Mesenchymal stem cell (in vitro differentiated cells and primary cell): ENCODE data around the gene PREPL.

Experiments
- DNase-seq: peaks from one replicate; pipeline ENCODE4 v3.0.0-alpha.2; 2013
- H2AFZ ChIP-seq: one replicate; pipeline ENCODE4 v1.6.1; 2013; ENCODE audit warnings: low read depth, mild to moderate bottlenecking, control low read depth, inconsistent platforms, low read length, moderate library complexity
- H2AK5ac ChIP-seq: 2 replicates; pipeline ENCODE4 v1.6.1; 2013; ENCODE audit warnings: low read length, moderate library complexity, mild to moderate bottlenecking, inconsistent platforms; ENCODE audit not compliant: severe bottlenecking
- H2BK120ac ChIP-seq: one replicate; pipeline ENCODE4 v1.6.1; 2013; ENCODE audit warnings: low read depth, mild to moderate bottlenecking, inconsistent platforms, low read length, moderate library complexity
- H2BK12ac ChIP-seq, 2 experiments: one replicate each; pipeline ENCODE4 v1.6.1; 2013; ENCODE audit warnings: inconsistent platforms in 2 of 2, low read length in 2 of 2, mild to moderate bottlenecking in 2 of 2, moderate library complexity in 2 of 2, control low read depth in 1 of 2
- H2BK15ac ChIP-seq: one replicate; pipeline ENCODE4 v1.6.1; 2013; ENCODE audit warnings: mild to moderate bottlenecking, low read depth, inconsistent platforms; ENCODE audit not compliant: poor library complexity, severe bottlenecking
- H2BK5ac ChIP-seq: 2 replicates; pipeline ENCODE4 v1.6.1; 2013; ENCODE audit warnings: low read depth, mild to moderate bottlenecking, low read length, control low read depth, inconsistent platforms; ENCODE audit not compliant: poor library complexity, severe bottlenecking
- H3K14ac ChIP-seq, 2 experiments: one replicate each; pipeline ENCODE4 v1.6.1; 2013; ENCODE audit warnings: inconsistent platforms in 2 of 2, low read length in 2 of 2, control low read depth in 1 of 2, mild to moderate bottlenecking in 1 of 2, moderate library complexity in 1 of 2
- H3K18ac ChIP-seq, 2 experiments: one replicate each; pipeline ENCODE4 v1.6.1; 2013; ENCODE audit warnings: inconsistent platforms in 2 of 2, low read length in 2 of 2, control low read depth in 1 of 2, low read depth in 1 of 2, mild to moderate bottlenecking in 1 of 2
- H3K23ac ChIP-seq, 2 experiments: one replicate each; pipeline ENCODE4 v1.6.1; 2013; ENCODE audit warnings: inconsistent platforms in 2 of 2, low read length in 2 of 2, mild to moderate bottlenecking in 2 of 2, moderate library complexity in 2 of 2, control low read depth in 1 of 2
- H3K27ac ChIP-seq: 2 replicates; pipeline ENCODE4 v1.5.1; 2013; ENCODE audit warnings: mild to moderate bottlenecking, moderate library complexity, low read length, control low read depth, inconsistent platforms; ENCODE audit not compliant: poor library complexity, severe bottlenecking
- H3K27me3 ChIP-seq, 2 experiments: 2 replicates each; pipeline versions ENCODE4 v1.6.1 to v1.7.0; 2013; ENCODE audit warnings: low read length in 2 of 2, mild to moderate bottlenecking in 2 of 2, moderate library complexity in 2 of 2, control low read depth in 1 of 2, inconsistent platforms in 1 of 2; ENCODE audit not compliant: control insufficient read depth in 1 of 2, insufficient read depth in 1 of 2
- H3K36me3 ChIP-seq, 2 experiments: 2 replicates each; pipeline versions ENCODE4 v1.6.1 to v1.7.0; 2013; ENCODE audit warnings: low read length in 2 of 2, control low read depth in 1 of 2, inconsistent platforms in 1 of 2, low read depth in 1 of 2, mild to moderate bottlenecking in 1 of 2; ENCODE audit not compliant: insufficient read depth in 2 of 2, control insufficient read depth in 1 of 2
- H3K4ac ChIP-seq, 2 experiments: one replicate each; pipeline ENCODE4 v1.6.1; 2013; ENCODE audit warnings: inconsistent platforms in 2 of 2, low read length in 2 of 2, mild to moderate bottlenecking in 2 of 2, moderate library complexity in 2 of 2, control low read depth in 1 of 2, low read depth in 1 of 2
- H3K4me1 ChIP-seq: 2 replicates; pipeline ENCODE4 v1.6.1; 2013; ENCODE audit warnings: low read depth, low read length, control low read depth; ENCODE audit not compliant: control insufficient read depth, insufficient read depth
- H3K4me2 ChIP-seq: 2 replicates; pipeline ENCODE4 v1.6.1; 2013; ENCODE audit warnings: low read length, mild to moderate bottlenecking, inconsistent platforms; ENCODE audit not compliant: poor library complexity, severe bottlenecking
- H3K4me3 ChIP-seq, 2 experiments: 2 replicates each; pipeline versions ENCODE4 v1.5.1 to v1.7.0; 2013; ENCODE audit warnings: low read length in 2 of 2, mild to moderate bottlenecking in 2 of 2, control low read depth in 1 of 2, low read depth in 1 of 2; ENCODE audit not compliant: insufficient read depth in 1 of 2
- H3K79me1 ChIP-seq: replicated peaks from 2 replicates; pipeline ENCODE4 v1.6.1; 2013; ENCODE audit warnings: mild to moderate bottlenecking, control low read depth, low read length, inconsistent platforms; ENCODE audit not compliant: poor library complexity, severe bottlenecking
- H3K9ac ChIP-seq: 2 replicates; pipeline ENCODE4 v1.7.0; 2013; ENCODE audit warnings: mild to moderate bottlenecking, low read length, moderate library complexity
- H3K9me3 ChIP-seq: 2 replicates; pipeline ENCODE4 v1.7.0; 2013; ENCODE audit warnings: mild to moderate bottlenecking, low read length; ENCODE audit not compliant: control insufficient read depth
- H4K8ac ChIP-seq: one replicate; pipeline ENCODE4 v1.6.1; 2013; ENCODE audit warnings: inconsistent platforms, mild to moderate bottlenecking, low read length, moderate library complexity
- H4K91ac ChIP-seq: one replicate; pipeline ENCODE4 v1.6.1; 2013; ENCODE audit warnings: mild to moderate bottlenecking, low read length, inconsistent platforms
- WGBS: methylation state at CpG from one replicate; pipeline ENCODE4 v1.1.7; 2013; ENCODE audit warnings: mixed read lengths; 5-methylcytosine and 5-hydroxymethylcytosine counted together

Gene PREPL

GRCh38 chr2:44377486-44377885, 16.2 kb upstream of the PREPL start:
- Histone ChIP-seq H3K79me1 (peaks cover 3% of the 10 kb centered on the region), H3K27me3 (no peaks in the 10 kb centered on the region), H4K91ac (no peak overlapping the region), H2BK12ac (no peak overlapping the region), H3K4me3 (no peak overlapping the region), H3K9ac (no peak overlapping the region), H3K4me1 (no peaks in the 10 kb centered on the region), H2BK15ac (no peak overlapping the region), H3K18ac (no peak overlapping the region), H3K27ac (no peak overlapping the region), H4K8ac (no peak overlapping the region), H2AK5ac (no peak overlapping the region), H3K36me3 (no peaks in the 10 kb centered on the region), H2AFZ (no peak overlapping the region), H3K4me2 (no peak overlapping the region), H3K14ac (no peak overlapping the region), H3K9me3 (no peaks in the 10 kb centered on the region), H2BK120ac (no peak overlapping the region), H3K23ac (no peak overlapping the region), H2BK5ac (no peak overlapping the region), H3K4ac (no peak overlapping the region)
- no peak for DNase-seq
- 96% methylated on average over 1 of the region's 2 CpGs for whole genome bisulfite sequencing

- no peak overlapping the region for H2BK12ac ChIP-seq
- no peak overlapping the region for H3K18ac ChIP-seq
- no peak overlapping the region for H3K4me3 ChIP-seq
- H3K23ac ChIP-seq = no peak overlapping the region
- DNase-seq = no peak
- no peak overlapping the region for H3K14ac ChIP-seq
- no peaks in the 10 kb centered on the region for H3K36me3 ChIP-seq
- H2AK5ac ChIP-seq = no peak overlapping the region
- no peak overlapping the region for H3K4ac ChIP-seq
- H2AFZ ChIP-seq = no peak overlapping the region
- H3K4me2 ChIP-seq = no peak overlapping the region
- no peaks in the 10 kb centered on the region for H3K4me1 ChIP-seq
- H3K27me3 ChIP-seq = no peaks in the 10 kb centered on the region
- no peak overlapping the region for H4K91ac ChIP-seq
- no peak overlapping the region for H2BK5ac ChIP-seq
- H3K79me1 ChIP-seq = peaks cover 21% of the 10 kb centered on the region
- H4K8ac ChIP-seq = no peak overlapping the region
- H3K27ac ChIP-seq = no peak overlapping the region
- no peak overlapping the region for H3K9ac ChIP-seq
- no peaks in the 10 kb centered on the region for H3K9me3 ChIP-seq
- no peak overlapping the region for H2BK120ac ChIP-seq
- 80% methylated on average over 3 of the region's 3 CpGs for WGBS
- H2BK15ac ChIP-seq = no peak overlapping the region
Observed at GRCh38 chr2:44372246-44372645, 11.0 kb upstream of the PREPL start.

- H3K27me3 ChIP-seq = no peaks in the 10 kb centered on the region
- no peak overlapping the region for H2AK5ac ChIP-seq
Observed at GRCh38 chr2:44371445-44371844, 10.2 kb upstream of the PREPL start.

GRCh38 chr2:44369392-44369791, 8.1 kb upstream of the PREPL start:
- Histone ChIP-seq H3K18ac (no peak overlapping the region), H3K4me3 (no peak overlapping the region), H2BK5ac (no peak overlapping the region), H3K4me2 (no peak overlapping the region), H3K27me3 (no peaks in the 10 kb centered on the region), H2BK15ac (no peak overlapping the region), H3K4ac (no peak overlapping the region), H4K8ac (no peak overlapping the region), H3K14ac (no peak overlapping the region), H3K9me3 (no peaks in the 10 kb centered on the region), H4K91ac (no peak overlapping the region), H3K23ac (no peak overlapping the region), H3K79me1 (peaks cover 28% of the 10 kb centered on the region), H2BK12ac (no peak overlapping the region), H3K4me1 (no peaks in the 10 kb centered on the region), H3K27ac (no peak overlapping the region), H2AK5ac (no peak overlapping the region), H2AFZ (no peak overlapping the region), H2BK120ac (no peak overlapping the region), H3K36me3 (no peaks in the 10 kb centered on the region), H3K9ac (no peak overlapping the region)
- no peak for DNase-seq

More at GRCh38 chr2:44371445-44371844, 10.2 kb upstream of the PREPL start:
- peaks cover 24% of the 10 kb centered on the region for H3K79me1 ChIP-seq
- H3K4me3 ChIP-seq = no peak overlapping the region
- DNase-seq = no peak
- no peak overlapping the region for H2BK15ac ChIP-seq
- H3K23ac ChIP-seq = no peak overlapping the region
- H3K14ac ChIP-seq = no peak overlapping the region
- no peak overlapping the region for H3K4ac ChIP-seq
- H2BK12ac ChIP-seq = no peak overlapping the region
- no peaks in the 10 kb centered on the region for H3K36me3 ChIP-seq
- no peaks in the 10 kb centered on the region for H3K9me3 ChIP-seq
- H3K27ac ChIP-seq = no peak overlapping the region
- no peak overlapping the region for H3K9ac ChIP-seq
- no peak overlapping the region for H2AFZ ChIP-seq
- no peaks in the 10 kb centered on the region for H3K4me1 ChIP-seq
- H4K91ac ChIP-seq = no peak overlapping the region
- H2BK120ac ChIP-seq = no peak overlapping the region
- no peak overlapping the region for H2BK5ac ChIP-seq
- no peak overlapping the region for H4K8ac ChIP-seq
- H3K18ac ChIP-seq = no peak overlapping the region
- no peak overlapping the region for H3K4me2 ChIP-seq
